Measurements from ENCODE around the gene GALC. TPM values are rescaled to one million over a fixed set of nuclear protein-coding genes. Genes with fewer than 3 reads are reported as not detected.

GALC gene
- total and polyA plus RNA-seq, 9 of the 15 experiments (the other 6 are each of a cell fraction or from before 2014, with no cell fraction given), result 1.6 to 15.0 (median 7.3) TPM

DNA sequence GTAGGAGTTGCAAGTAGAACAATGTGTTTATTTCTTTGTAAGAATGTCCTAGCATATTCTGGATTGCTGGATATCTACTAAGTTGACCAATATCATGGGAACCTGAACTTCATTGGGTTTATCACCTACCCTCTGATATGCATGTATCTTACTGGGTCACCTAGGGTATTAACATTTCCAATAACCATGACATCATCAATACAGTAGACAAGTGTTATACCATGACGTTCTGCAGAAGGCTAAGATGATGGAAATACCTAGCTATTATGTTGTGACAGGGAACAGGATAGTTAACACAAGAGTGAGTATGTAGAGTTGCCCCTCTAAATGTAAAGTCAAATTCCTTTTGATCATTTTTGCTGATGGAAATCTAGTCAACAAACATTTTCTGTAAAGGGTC is 37.9 kb upstream of the GALC start:
- no peaks in the 10 kb centered on the region for H3K9me1 ChIP-seq (ENCODE audit: control insufficient read depth, insufficient read depth, low read length)
- TF ChIP-seq KLF16 (IDR thresholded peaks at IDR 0.05) (no peak), JUNB (CRISPR knock-in tag; conservative IDR thresholded peaks at IDR 0.05) (0 out of 2 replicates have a peak, but pooled peaks have one; percentile 14)
- H4K20me1 ChIP-seq (replicated peaks; ENCODE audit: control insufficient read depth, insufficient read depth, low read length), result no peaks in the 10 kb centered on the region
- H3K9ac ChIP-seq (ENCODE audit: insufficient read depth in 1 of 2, low read depth in 2 of 2, low read length in 2 of 2), result no peak overlapping the region
- ChIA-PET POLR2A (no interaction called here), CTCF (ENCODE audit: low intra/inter-chr PET ratio) (no interaction called here)
- peaks cover 0 to 27% of the 10 kb centered on the region in 2 experiments; a peak in 3 of 5 replicates for H3K4me1 ChIP-seq (replicated peaks in 1 of 2; ENCODE audit: control insufficient read depth in 2 of 2, insufficient read depth in 2 of 2, low read length in 2 of 2)
- no peak overlapping the region for H3K4me2 ChIP-seq (ENCODE audit: insufficient read depth, low read length)
- no TSS peak for BruUV-seq (replicated peaks)
- peaks cover 0 to 3% of the 10 kb centered on the region in 2 experiments; a peak in 1 of 5 replicates for H3K27me3 ChIP-seq (ENCODE audit: control insufficient read depth in 2 of 2, insufficient read depth in 2 of 2, low read length in 2 of 2)
- no peak overlapping the region for H3K4me3 ChIP-seq
- H3K36me3 ChIP-seq (ENCODE audit: control insufficient read depth, insufficient read depth, low read length), result no peaks in the 10 kb centered on the region
- intact Hi-C loops (cut with micrococcal nuclease) (no loop called here), in situ Hi-C loops (cut with MboI) (no loop called here)
- FAIRE-seq, result no peak
- 8% methylated on average over 1 of the region's 1 CpG for WGBS (ENCODE audit: insufficient coverage, low coverage, missing lambda C conversion rate)
- no peaks in the 10 kb centered on the region for H3K79me2 ChIP-seq (ENCODE audit: control insufficient read depth, insufficient read depth, low read length)
- no peak overlapping the region for H2AFZ ChIP-seq (ENCODE audit: low read depth, low read length)
- no peaks in the 10 kb centered on the region for H3K9me3 ChIP-seq (replicated peaks; ENCODE audit: control insufficient read depth, insufficient read depth, low read depth, low read length)
- ATAC-seq, result no peak
- H3K27ac ChIP-seq (ENCODE audit: extremely low read depth, low read depth, low read length), result no peak overlapping the region
- no peak for DNase-seq (ENCODE audit: extremely low read depth in 1 of 4, low spot score in 3 of 4)

DNA sequence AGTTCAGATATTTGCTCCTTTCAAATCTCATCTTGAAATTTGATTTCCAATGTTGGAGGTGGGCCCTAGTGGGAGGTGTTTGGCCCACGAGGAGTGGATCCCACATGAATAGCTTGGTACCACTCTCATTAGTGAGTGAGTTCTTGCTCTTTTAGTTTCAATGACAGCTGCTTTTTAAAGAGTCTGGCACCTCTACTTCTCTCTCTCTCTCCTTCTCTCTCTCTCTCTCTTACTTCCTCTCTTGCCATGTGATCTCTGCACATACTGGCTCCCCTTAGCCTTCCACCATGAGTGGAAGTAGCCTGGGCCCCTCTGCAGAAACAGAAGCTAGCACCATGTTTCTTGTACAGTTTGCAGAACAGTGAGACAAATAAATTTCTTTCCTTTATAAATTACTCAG is 37.1 kb upstream of the GALC start:
- no TSS peak for BruUV-seq (replicated peaks)
- DNase-seq (ENCODE audit: extremely low read depth in 1 of 4, low spot score in 3 of 4) (no peak), FAIRE-seq (no peak), ATAC-seq (no peak)
- intact Hi-C loops (cut with micrococcal nuclease) (no loop called here), in situ Hi-C loops (cut with MboI) (no loop called here)
- no peak overlapping the region for H3K4me3 ChIP-seq
- H3K36me3 ChIP-seq (ENCODE audit: control insufficient read depth, insufficient read depth, low read length), result no peaks in the 10 kb centered on the region
- WGBS (ENCODE audit: insufficient coverage, low coverage, missing lambda C conversion rate), result 0% methylated on average over 1 of the region's 1 CpG
- H3K4me1 ChIP-seq (replicated peaks in 1 of 2; ENCODE audit: control insufficient read depth in 2 of 2, insufficient read depth in 2 of 2, low read length in 2 of 2), result peaks cover 0 to 34% of the 10 kb centered on the region in 2 experiments; a peak in 3 of 5 replicates
- H3K4me2 ChIP-seq (ENCODE audit: insufficient read depth, low read length), result no peak overlapping the region
- ChIA-PET CTCF (ENCODE audit: low intra/inter-chr PET ratio) (no interaction called here), POLR2A (no interaction called here)
- no peak overlapping the region for H3K9ac ChIP-seq (ENCODE audit: insufficient read depth in 1 of 2, low read depth in 2 of 2, low read length in 2 of 2)
- H3K27ac ChIP-seq (ENCODE audit: extremely low read depth, low read depth, low read length), result no peak overlapping the region
- no peaks in the 10 kb centered on the region for H3K79me2 ChIP-seq (ENCODE audit: control insufficient read depth, insufficient read depth, low read length)
- H4K20me1 ChIP-seq (replicated peaks; ENCODE audit: control insufficient read depth, insufficient read depth, low read length), result no peaks in the 10 kb centered on the region
- no peak overlapping the region for H2AFZ ChIP-seq (ENCODE audit: low read depth, low read length)
- TF ChIP-seq TARDBP (IDR thresholded peaks at IDR 0.05) (no peak), CHCHD3 (CRISPR knock-in tag; IDR thresholded peaks at IDR 0.05) (no peak), RREB1 (CRISPR knock-in tag; IDR thresholded peaks at IDR 0.05) (no peak), SPI1 (IDR thresholded peaks at IDR 0.05; ENCODE audit: borderline replicate concordance, low read depth, low read length) (no peak)
- TF ChIP-seq, protein P1, sequence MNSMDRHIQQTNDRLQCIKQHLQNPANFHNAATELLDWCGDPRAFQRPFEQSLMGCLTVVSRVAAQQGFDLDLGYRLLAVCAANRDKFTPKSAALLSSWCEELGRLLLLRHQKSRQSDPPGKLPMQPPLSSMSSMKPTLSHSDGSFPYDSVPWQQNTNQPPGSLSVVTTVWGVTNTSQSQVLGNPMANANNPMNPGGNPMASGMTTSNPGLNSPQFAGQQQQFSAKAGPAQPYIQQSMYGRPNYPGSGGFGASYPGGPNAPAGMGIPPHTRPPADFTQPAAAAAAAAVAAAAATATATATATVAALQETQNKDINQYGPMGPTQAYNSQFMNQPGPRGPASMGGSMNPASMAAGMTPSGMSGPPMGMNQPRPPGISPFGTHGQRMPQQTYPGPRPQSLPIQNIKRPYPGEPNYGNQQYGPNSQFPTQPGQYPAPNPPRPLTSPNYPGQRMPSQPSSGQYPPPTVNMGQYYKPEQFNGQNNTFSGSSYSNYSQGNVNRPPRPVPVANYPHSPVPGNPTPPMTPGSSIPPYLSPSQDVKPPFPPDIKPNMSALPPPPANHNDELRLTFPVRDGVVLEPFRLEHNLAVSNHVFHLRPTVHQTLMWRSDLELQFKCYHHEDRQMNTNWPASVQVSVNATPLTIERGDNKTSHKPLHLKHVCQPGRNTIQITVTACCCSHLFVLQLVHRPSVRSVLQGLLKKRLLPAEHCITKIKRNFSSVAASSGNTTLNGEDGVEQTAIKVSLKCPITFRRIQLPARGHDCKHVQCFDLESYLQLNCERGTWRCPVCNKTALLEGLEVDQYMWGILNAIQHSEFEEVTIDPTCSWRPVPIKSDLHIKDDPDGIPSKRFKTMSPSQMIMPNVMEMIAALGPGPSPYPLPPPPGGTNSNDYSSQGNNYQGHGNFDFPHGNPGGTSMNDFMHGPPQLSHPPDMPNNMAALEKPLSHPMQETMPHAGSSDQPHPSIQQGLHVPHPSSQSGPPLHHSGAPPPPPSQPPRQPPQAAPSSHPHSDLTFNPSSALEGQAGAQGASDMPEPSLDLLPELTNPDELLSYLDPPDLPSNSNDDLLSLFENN (IDR thresholded peaks at IDR 0.05; ENCODE audit: low read depth in 2 of 2, low read length in 2 of 2), result no peak
- no peaks in the 10 kb centered on the region for H3K9me1 ChIP-seq (ENCODE audit: control insufficient read depth, insufficient read depth, low read length)
- no peaks in the 10 kb centered on the region for H3K27me3 ChIP-seq (ENCODE audit: control insufficient read depth in 2 of 2, insufficient read depth in 2 of 2, low read length in 2 of 2)
- H3K9me3 ChIP-seq (replicated peaks; ENCODE audit: control insufficient read depth, insufficient read depth, low read depth, low read length), result no peaks in the 10 kb centered on the region
